Measurements from ENCODE around the gene PYGB.

The PYGB gene

DNA sequence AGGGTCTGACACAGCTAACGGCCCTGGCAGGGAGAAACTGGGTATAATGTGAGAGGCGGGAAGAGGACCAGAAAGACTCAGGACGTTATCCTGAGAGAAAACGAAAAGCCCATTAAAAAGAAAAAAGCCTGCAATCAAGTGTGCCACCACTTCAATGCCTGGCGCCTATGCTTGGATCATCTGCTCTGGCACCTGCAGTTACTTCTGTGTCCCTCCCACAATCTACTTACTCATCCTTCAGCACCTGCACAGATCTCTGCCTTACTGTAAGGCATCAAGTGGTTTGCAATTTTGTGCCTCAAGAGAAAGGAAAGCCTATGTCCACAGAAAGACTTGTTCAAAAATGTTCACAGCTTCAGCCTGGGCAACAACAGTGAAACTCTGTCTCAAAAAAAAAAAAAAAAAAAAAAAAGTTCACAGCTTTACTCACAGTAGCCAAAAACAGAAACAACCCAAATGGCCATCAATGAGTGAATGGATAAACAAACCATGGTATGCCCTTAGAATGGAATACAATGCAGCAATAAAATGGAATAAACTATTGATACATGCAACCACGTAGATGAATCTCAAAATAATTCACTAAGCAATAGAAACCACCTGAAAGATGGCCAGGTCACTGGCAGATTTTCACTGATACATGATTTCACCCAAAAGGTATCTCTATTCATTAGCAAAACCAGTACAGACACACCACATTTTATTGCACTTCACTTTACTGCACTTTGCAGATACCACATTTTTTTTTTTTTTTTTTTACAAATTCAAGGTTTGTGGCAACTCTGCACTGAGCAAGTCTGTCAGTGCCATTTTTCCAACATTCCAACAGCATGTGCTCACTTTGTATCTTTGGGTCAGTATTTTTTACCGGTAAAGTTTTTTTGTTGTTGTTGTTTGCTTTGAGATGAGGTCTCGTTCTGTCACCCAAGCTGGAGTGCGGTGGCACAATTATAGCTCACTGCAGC lies 94.1 kb downstream of the PYGB start:
- DNase-seq, result no peak

DNA sequence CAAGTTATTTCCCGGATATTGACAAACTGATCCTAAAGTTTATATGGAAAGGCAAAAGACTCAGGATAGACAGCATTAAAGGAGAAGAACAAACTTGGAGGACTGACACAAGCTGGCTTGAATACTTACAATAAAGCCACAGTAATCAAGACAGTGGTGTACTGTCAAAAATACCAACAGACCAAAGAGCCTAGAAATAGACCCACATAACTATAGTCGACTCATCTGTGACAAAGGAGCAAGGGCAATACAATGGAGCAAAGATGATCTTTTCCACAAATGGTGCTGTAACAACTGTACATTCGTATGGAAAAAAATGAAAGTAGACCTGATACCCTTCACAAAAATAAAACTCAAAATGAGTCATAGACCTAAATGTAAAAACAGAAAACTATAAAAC lies 96.7 kb downstream of the PYGB start:
- no peak for DNase-seq

DNA sequence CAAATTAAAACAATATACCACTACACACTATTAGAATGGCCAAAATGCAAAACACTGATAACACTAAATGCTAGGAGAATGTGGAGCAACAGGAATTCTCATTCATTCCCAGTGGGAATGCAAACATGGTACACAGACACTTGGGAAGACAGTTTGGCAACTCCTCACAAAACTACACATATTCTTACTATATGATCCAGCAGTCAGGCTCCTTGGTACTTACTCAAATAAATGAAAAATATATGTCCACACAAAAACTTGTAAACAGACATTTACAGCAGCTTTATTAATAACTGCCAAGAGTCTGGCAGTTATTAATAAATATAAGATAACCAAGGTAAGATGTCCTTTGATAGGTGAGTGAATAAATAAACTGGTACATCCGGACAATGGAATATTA lies 97.8 kb downstream of the PYGB start:
- no peak for DNase-seq

DNA sequence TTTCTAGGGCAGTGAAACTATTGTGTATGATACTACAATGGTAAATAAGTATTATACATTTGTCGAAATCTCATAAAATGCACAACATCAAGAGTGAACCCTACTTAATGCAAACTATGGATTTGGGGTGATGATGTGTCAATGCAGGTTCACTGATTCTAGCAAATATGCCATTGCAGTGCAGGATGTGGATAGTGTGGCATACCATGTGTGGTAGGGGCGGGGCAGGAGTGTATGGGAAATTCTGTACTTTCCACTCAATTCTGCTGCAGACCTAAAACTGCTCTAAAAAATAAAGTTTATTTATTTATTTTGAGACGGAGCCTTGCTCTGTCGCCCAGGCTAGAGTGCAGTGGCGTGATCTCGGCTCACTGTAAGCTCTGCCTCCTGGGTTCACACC lies 98.5 kb downstream of the PYGB start:
- no peak for DNase-seq
